Body of pancreas (tissue), 4 donors: ENCODE data around the gene NHLRC2.

Experiments used
- CTCF ChIP-seq, 7 experiments: fragments of 450-650 bp in 4 of 7; fragments of 200-600 bp in 3 of 7; sonication (generic) in 3 of 7; IDR thresholded peaks; one replicate each; pipeline ENCODE4 v1.5.1; 2016 to 2019; ENCODE audit warnings: antibody characterized with exemption in 7 of 7
- POLR2A ChIP-seq, 3 donors: fragments of 450-650 bp; IDR thresholded peaks; one replicate each; pipeline ENCODE4 v1.6.1; 2016; ENCODE audit warnings: antibody characterized with exemption in 3 of 3, mild to moderate bottlenecking in 2 of 3

- TF ChIP-seq CTCF (IDR thresholded peaks at IDR 0.05) (no peak), POLR2A (IDR thresholded peaks at IDR 0.05) (no peak)
These were observed 63.2 kb downstream of the NHLRC2 start for GRCh38 chr10:113917636-113918035.
